DMS79 (cell line): ENCODE results near the gene CNGA3.
"Not testable (repeated sequence)": the region's sequence is repeated elsewhere in the genome, so short reads cannot be mapped to it uniquely, and the experiment has no call there.

Experiments used
- DNase-seq: peaks from one replicate; lab custom pipeline; 2025; lab: John Stamatoyannopoulos, UW

Gene CNGA3

DNA sequence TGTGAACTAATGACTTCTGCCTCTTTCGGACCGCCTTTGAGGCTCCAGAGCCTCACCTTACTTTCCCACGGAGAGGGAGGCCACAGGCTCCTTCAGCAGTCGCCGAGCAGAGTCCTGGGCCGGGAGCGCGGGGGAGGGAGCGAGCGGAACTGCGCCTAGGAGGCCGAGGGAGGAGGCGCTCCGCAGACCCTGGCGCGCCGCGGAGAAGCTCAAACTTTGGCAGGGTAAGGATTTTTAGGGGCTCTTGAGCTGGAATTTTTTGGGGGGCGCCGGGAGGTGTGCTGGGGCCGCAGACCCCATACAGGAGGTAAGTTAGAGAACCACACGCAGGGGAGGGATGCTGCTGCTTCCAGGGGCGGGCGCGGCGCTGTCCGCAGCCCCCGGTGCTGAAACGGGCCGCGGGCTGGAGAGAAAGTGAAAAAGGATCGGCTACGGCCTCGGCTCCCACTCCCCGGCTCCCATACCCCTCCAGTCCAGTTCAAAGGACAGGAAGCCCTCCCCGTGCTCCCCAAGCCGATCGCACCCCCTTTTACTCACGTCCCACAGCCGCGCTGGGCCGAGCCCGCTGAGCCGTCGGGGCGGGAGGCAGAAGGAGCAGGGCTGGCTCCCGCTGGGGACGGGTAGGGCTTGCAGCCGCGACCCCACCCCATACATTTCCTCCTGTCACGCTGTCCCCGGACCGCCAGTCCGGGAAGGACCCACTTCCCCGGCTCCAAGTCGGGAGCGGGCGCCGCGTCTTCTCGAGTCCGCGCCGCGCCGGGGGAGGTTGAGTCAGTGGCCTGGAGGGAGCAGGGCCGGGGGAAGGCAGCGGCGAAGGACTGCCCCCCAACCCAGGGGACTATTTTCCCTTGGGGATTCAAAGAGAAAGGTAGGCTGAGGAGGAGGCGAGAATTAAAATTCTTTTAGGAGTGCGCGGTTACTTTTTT is at the start of gene CNGA3:
TSS of gene CNGA3 (plus strand) at position 146 of the 926 bp plus-strand sequence. CDS start 23,520 bp downstream, outside the sequence.
- DNase-seq, result no peak

DNA sequence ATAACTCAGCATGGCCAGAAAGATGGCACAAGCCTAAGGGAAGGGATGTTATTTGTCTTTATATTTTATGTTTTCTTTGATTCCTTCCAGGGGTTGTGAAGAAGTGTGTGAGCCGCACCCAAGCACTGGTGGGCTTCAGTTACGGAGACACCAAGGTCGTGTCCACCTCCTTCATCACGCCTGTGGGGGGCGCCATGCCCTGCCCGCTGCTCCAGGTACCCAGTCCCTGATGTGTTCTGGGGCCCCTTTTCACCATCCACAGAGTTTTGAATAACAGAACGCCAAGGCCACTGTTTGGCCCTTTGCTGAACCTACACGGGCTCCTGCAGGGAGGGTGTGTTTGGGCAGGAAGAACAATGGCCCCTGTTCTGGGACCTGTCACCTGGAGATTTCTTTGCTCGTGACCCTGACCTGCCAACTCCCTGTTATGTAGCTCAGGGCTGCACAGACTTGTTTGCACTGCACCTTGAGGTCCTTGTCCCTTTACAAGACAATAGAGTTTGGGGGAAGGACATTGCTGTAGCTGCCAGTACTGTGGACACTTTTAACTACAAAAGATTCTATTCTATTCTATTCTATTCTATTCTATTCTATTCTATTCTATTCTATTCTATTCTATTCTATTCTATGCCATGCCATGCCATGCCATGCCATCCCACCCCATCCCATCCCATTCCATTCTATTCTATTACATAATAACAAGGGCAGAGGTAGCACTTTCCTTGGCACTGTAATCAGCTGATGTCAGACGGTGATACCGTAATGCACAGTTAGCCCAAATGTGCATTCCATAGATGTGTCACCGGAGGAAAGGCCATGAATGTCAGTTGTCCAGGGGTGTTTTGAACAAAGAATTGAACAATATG is 48.2 kb upstream of the CNGA3 start:
- DNase-seq, result no peak

DNA sequence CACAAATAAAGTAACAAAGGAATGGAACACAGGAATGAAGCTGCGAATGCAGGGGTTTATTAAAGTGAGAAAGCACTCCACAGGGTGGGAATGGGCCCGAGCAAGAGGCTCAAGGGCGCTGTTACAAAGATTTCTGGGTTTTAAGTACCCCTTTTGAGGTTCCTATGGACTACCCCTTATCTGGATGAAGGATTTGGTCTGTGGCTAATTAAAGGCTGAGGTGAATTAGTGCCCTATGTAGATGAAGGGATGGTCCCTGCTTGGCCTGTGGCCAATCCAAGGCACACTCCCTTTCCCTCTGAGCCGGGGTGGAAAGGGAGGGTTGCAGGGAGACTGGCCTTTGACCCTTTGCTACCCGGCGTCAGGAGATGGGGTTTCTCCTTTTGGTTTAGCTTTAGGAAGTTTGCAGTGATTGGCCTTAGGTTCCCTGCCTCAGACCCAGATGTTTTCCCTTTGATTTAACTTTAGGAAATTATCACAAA is 47.5 kb upstream of the CNGA3 start:
- DNase-seq, result no peak

DNA sequence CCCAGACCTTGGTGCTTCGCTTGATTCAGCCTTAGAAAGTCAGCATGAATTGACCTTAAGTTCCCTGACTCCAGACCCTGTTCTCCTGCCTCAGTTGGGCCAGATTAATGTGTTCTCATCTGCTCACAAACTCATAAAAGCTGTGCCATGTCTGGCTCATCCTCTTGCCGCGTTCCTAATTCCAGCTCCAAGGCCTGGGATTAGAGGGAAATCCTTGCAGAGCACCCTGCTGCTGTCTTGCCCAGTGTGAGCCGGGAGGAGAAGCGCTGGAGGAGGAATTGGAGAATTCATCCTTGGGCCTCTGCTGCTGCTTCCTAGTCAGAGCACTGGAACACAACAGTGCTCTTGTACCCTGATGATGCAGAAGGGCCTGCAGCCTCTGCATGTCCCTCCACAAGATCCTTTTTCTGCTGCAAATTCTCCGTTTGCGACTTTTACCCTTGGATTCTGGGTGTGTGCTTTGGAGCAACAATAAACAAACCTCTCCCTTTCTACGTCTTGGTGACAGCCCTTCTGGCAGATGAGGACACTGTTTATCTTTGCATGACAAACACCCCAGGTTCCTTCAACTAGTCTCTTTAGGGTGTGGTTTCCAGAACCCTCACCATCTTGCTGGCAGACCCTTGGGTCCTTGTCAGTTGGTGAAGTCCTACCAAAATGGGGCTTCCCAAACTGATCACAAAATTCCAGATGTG is 46.9 kb upstream of the CNGA3 start:
- no peak for DNase-seq

DNA sequence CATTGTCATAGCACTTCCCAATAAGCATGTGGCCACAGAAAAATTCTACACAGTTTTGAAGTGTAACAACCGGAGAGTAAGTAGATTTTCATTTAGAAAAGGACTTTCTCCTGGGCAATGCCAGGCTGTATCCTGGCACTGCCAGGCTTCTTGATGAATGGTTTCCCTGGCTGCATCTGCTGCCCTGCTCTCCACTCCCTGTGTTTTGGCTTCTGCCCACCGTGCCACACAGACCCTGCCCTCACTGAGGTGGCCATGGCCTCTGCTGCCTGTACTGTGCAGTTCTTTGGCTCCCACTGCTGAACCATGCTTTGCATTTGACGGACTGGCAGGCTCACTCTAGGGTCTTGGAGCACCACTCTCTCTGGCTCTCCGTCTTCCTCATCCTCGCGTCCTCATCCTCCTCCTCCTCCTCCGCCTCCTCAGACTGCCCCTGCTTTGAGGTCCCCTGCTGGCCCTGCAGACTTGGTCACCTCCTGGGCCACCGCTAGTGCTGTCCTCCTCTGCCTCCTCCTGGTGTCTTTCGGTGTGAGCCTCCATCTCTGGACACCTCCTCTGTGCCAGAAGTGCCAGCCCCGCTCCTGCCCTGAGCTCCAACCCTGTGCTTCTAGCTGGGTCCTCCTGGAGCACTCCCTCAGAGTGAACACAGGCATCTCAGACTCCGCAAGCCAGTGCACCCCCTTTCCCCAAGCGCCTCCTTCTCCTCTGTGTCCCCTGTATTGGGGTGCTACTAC is 45.9 kb upstream of the CNGA3 start:
- DNase-seq, result no peak

DNA sequence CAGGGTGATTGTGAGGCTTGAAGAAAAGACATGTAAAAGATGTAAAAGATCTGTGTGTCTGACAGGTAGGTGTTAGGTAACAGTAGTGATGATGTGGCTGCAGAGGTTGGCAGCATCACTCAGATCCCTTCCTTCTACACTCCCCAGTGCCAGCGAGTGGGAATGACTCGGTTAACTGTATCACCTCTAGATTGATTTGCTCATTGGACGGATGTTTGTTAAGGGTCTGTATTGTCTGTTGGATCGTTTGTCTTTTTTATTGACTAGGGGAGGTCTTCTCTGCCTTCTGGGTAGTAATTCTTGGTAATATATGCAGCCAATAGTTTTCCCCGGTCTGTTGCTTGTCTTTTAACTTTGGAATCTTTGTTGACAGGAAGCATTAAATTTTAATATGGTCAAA is 44.8 kb upstream of the CNGA3 start:
- DNase-seq, result no peak

DNA sequence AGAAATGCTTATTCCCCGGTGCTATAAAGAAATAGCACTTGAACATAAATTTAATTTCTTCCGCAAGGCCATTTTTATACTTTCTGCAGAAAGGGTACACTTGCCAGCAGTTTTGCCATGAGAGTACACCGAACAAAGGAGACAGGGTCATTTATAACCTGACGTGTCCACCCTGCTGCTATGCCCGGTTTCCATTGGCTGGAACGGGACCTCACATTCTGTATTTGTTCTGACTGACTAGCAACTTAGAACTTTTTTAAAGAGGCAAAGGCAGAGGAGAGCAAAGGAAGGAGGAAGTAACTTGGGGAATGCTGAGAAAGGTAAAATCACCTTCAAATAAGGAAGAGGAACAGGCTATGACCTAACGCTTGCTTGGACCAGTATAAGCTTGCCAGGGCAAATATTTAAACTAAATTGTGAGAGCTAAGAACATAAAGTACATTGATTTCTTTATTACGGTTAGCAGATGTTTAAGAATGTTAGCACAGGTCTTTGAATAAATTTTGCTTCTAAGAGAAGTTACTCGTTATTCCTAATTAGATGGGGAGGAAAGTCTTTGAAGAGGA is 39.0 kb upstream of the CNGA3 start:
- DNase-seq, result not testable (repeated sequence)

DNA sequence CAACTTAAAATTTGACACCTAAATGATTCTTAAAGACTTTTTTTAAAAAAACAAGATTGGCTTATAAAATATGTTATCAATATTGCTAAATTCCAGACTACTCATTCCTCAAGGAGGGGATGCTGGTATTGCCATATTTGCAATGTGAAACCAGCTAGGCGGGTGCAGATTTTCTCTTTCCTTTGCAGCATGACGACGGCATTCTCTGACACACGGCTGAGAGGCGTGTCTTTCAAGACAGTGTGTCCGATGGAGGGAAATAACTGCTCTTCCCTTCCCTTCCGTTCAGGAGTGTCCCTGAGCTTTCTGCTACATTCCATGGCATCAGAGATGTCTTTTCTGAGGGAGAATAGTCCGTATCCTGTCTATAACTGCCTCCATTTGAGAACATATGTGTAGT is 38.2 kb upstream of the CNGA3 start:
- no peak for DNase-seq

DNA sequence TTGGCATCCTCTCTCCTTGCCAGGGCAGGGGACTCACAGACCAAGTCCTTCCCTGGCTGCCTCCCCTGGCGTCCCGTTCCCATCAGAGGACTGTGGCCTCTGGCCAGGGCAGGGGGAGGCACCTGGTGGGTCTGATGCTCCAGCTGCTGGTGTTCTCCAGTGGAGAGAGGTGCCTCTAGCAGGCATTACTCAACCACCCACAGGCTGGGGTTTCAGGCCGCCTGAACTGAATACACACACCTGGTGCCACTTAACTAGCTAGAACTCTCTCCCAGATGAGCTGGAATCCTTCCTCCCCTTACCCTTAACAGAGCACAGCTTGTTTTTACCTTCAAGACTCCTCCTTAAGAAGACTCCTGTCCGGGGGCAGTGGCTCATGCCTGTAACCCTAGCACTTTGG is 37.7 kb upstream of the CNGA3 start:
- no peak for DNase-seq

DNA sequence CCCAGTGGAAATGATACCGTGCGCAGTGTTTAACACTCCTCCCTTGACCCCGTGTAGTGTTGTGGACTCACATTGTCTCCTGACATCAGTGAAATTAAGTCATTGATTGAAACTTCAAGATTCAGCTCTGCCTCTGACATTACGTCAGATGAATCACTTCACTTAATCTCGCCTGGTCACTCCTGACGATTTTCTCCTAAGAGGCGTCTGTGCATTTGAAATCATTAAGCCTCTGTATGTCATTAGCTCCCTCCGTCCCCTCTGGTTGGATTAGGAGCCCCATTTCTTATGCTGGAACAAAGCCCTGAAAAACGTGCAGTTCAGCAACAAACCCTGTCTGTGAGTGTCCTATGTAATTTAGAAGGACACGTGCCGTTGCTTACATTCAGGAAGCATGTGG is 36.7 kb upstream of the CNGA3 start:
- no peak for DNase-seq

DNA sequence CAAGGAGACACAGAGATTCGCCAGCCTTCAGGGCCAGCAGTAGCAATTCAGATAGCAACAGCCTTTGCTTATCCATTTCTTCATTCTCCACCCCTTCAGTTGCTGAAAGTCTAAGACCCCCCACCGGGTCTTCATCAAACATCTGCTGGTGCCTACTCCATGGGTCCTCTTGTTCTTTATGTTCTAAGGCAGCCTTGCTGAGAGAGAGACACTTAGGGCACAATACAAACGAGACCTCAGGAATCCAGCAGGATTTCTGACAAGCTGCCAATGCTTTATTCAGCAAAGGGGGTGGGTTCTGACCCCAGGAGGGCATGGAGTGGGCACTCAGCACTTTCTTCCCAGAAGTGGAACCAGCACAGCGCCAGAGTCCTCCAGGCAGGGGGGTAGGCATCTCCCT is 36.2 kb upstream of the CNGA3 start:
- peak; percentile 64 for DNase-seq

DNA sequence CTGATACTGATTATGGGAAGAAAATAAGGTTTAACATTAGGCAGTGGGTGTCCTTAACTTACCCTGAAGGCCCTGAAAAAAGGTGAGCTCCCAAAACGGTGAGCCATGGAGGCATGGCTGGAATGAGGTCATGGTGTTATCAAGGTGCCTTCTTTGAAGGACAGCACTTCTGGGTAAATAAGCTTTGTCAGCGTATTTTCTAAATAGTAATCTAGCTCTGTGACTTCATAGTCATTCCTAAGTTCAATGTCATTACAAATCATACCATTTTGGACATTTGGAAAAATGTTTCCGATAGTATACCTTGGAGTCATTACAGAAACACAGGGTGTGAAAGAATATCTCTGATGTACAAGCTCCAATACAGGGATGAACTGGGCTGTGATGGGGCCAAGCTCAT is 35.2 kb upstream of the CNGA3 start:
- no peak for DNase-seq

DNA sequence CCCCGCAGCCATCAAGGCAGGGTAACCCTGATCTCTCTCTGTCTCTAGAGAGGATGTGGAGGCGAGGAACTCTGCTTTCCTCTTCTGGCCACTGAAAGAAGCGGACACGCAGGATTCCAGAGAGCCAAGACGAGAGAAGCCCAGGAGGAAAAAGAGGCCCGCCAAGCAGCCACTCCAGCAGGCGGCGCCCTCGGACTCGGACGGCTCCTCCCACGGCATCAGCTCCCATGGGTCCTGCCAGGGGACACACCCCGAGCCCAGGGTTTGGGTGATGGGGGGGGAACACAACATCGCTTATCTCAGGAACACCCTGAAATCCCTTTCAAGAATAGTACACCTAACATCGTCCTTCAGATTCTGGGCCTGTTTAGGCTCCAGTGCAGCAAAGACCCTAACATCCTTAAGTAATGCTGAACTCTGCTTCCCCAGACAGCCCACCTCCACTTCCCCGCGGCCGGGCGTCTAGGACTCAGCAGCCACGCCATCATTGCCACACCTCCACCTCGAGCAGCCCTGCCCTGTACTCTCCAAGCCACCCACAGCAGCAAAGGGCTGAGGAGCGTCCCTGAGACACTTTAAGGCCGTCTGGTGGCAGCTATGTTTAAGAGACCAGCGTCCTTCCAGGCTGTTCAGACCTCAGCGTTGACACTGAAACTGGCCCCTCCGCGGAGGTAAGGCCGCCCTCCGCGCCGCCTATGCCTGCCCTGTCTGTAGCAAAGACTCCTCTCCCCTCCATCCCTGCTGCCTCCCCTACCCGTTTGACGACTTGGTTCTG is 34.3 kb upstream of the CNGA3 start:
- DNase-seq, result no peak

DNA sequence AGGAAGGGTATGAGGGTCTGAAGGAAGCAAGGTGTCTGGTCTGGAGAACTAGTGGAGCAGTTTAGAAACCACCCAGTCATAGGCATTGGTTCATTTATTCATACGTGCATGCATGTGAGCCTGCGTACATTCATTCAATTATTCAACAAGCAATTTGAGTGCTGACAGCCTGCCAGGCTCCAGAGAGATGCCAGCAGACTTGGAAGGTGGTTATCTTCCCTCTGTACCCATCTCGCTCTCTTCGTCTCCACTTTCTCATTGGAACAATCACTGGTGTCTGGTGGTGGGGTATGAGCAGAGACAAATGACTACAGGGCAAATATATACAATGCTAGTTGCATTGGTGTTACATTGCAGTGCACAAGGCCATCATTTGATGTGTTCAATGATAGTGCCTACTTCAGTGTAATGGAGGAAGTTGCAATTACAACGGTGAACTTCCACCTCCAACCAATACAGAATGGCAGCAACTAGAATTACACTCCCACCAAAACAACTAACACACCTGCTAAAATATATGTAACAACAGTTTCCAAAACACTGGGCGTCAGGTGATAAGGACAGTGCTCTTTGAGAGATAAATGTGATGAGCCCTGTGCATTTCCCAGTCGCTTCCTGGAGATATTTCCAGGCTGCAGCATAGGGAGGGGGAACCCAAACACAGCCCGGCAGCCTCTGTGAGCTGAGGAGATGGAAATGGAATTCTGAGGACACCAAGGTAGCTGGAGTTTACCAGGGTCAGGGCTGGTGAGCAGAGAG is 32.6 kb upstream of the CNGA3 start:
- no peak for DNase-seq

DNA sequence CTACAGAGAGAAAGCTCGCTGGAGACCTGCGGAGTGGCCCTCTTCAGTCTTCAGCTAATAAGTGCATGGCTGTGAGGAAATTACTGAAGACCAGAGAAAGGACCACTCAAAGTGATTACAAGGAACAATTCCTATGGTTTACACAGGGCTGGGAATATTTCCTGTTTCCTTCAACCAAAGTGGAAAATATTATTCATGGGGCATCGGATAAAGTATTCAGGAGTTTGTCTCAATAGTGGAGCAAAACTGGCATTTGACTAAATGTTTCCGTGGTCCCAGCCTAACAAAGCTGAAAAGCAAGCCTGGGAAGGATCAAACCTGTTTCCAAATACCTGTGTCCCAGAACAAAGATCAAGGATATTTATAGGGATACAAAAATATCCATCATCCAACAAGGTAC is 32.0 kb upstream of the CNGA3 start:
- DNase-seq, result no peak

DNA sequence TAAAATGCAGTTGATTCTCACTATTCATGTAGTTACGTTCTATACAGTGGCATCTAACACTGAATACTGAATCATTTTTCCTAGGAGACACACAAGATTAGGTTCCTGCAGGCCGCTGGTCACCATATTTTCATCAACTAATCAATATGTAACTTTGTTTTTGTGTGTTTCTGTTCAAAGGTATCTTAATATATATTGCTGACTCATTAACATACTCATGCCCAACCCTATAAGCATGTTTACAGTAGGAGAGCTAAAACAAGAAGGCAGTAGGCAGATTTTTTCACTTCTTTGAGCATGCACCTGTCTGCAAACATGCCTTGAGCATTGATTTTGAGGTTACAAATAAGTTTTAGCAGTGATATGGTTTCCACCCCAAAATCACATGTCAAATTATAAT is 30.3 kb upstream of the CNGA3 start:
- DNase-seq, result no peak

DNA sequence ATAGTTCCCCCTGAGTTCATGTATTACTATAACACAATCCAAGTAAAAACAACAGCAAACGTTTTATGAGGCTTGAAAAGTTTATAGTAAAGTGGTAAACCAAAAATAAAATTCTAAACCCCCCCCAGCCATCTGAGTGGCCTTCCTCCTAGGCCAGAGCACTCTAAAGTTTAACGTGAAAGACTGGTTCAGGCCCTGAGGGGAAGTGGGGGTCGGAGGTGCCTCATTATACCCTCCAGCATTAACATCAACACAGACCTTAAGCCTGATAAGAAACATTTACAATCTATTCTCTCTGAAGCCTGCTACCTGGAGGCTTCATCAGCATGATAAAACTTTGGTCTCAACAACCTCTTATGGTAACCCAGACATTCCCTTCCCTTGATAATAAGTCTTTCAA is 29.0 kb upstream of the CNGA3 start:
- no peak for DNase-seq

DNA sequence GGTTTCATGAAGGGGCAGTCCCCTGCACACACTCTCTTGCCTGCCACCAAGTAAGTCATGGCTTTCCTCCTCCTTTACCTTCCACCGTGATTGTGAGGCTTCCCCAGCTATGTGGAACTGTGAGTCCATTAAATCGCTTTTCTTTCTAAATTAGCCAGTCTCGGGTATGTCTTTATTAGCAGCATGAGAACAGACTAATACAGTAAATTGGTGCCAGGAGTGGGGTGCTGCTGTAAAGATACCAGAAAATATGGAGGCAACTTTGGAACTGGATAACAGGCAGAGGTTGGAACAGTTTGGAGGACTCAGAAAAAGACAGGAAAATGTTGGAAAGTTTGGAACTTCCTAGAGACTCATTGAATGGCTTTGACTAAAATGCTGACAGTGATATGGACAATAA is 26.1 kb upstream of the CNGA3 start:
- DNase-seq, result not testable (repeated sequence)

DNA sequence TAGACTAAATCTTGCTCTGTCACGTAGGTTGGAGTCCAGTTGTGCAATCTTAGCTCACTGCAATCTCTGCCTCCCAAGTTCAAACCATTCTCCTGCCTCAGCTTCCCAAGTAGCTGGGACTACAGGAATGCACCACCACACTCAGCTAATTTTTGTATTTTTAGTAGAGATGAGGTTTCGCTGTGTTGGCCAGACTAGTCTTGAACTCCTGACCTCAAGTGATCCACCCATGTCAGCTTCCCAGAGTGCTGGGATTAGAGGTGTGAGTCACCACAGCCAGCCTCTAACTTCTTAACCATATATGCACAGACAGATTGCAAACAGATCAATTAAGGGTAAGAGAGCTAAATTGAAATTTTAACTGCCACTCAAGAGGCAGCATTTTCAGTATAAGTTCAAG is 22.1 kb upstream of the CNGA3 start:
- DNase-seq, result no peak

DNA sequence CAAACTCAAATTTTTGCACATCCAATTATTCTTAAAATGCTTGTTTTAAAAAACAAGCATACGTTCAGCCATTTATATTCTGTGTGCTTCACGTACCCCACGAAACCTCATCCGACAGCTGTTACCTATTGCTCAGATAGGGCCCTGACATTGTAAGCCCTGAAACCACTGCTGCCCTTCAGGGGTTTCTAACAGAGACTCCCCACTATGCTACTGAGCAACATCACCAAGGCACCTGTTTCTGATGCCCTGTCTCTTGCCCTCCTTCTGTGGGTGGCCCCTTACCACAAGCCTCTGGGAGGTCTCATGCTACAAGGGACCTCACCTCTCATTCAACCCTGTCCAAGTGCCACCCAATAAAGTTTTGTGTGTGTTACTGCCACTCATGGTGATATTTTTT is 18.5 kb upstream of the CNGA3 start:
- DNase-seq, result no peak
